Type B pancreatic cell (in vitro differentiated cells): ENCODE measurements around the gene COX19. TPM values are rescaled to one million over a fixed set of nuclear protein-coding genes. Genes with fewer than 3 reads are reported as not detected.

Experiments used
- DNase-seq: peaks from one replicate; pipeline ENCODE4 v3.0.0; 2021; ENCODE audit warnings: mixed read lengths; ENCODE audit not compliant: unreplicated experiment; ENCODE audit errors: extremely low spot score
- H3K27ac Mint-ChIP-seq: 2 replicates; pipeline ENCODE4 v1.8.0; 2021; ENCODE audit warnings: mild to moderate bottlenecking, mixed read lengths
- H3K27me3 Mint-ChIP-seq: 2 replicates; pipeline ENCODE4 v1.8.0; 2021; ENCODE audit warnings: mixed read lengths
- H3K36me3 Mint-ChIP-seq: 2 replicates; pipeline ENCODE4 v1.8.0; 2021; ENCODE audit warnings: mixed read lengths
- H3K4me1 Mint-ChIP-seq: one replicate; pipeline ENCODE4 v1.8.0; 2021; ENCODE audit warnings: mixed read lengths; ENCODE audit not compliant: unreplicated experiment
- H3K4me3 Mint-ChIP-seq: 2 replicates; pipeline ENCODE4 v1.8.0; 2021; ENCODE audit warnings: mild to moderate bottlenecking, mixed read lengths
- H3K9me3 Mint-ChIP-seq: 2 replicates; pipeline ENCODE4 v1.8.0; 2021; ENCODE audit warnings: mixed read lengths
- CTCF ChIP-seq: fragments of 200-600 bp; sonication (generic); conservative IDR thresholded peaks from 2 replicates; pipeline ENCODE4 v1.5.0; 2021; ENCODE audit warnings: antibody characterized with exemption, mild to moderate bottlenecking
- microRNA-seq: library from miRNA; unstranded; fragments of <30 nt; microRNA quantifications from one replicate; pipeline ENCODE4, GENCODE V29; 2020
- total RNA-seq: library from RNA; stranded (reverse); gene quantifications from 2 replicates; pipeline ENCODE4 v1.2.1, GENCODE V29; 2021; ENCODE audit warnings: low replicate concordance

The COX19 gene
- total RNA-seq, 1 donor from 2014 or later = 15.4 TPM

- Mint-ChIP-seq H3K9me3 (no peaks in the 10 kb centered on the region), H3K4me1 (peaks cover 13% of the 10 kb centered on the region), H3K27ac (no peak overlapping the region), H3K4me3 (no peak overlapping the region), H3K36me3 (no peaks in the 10 kb centered on the region), H3K27me3 (no peaks in the 10 kb centered on the region)
- TF ChIP-seq CTCF = no peak
- DNase-seq = no peak
Observed at GRCh38 chr7:918441-919113, 56.8 kb downstream of the COX19 start.

GRCh38 chr7:918118-918425 lies 57.3 kb downstream of the COX19 start:
- no peaks in the 10 kb centered on the region for H3K36me3 Mint-ChIP-seq
- H3K27ac Mint-ChIP-seq = no peak overlapping the region
- no peak for DNase-seq
- H3K9me3 Mint-ChIP-seq = no peaks in the 10 kb centered on the region
- H3K27me3 Mint-ChIP-seq = no peaks in the 10 kb centered on the region
- H3K4me1 Mint-ChIP-seq = peaks cover 13% of the 10 kb centered on the region
- no peak overlapping the region for H3K4me3 Mint-ChIP-seq
- no peak for TF ChIP-seq CTCF

GRCh38 chr7:917255-918117 lies 57.9 kb downstream of the COX19 start:
- no peak for DNase-seq
- Mint-ChIP-seq H3K27me3 (no peaks in the 10 kb centered on the region), H3K36me3 (no peaks in the 10 kb centered on the region), H3K27ac (no peak overlapping the region), H3K9me3 (no peaks in the 10 kb centered on the region), H3K4me3 (no peak overlapping the region), H3K4me1 (peaks cover 13% of the 10 kb centered on the region)
- no peak for TF ChIP-seq CTCF

- no peak for DNase-seq
Observed at GRCh38 chr7:916291-916941, 58.9 kb downstream of the COX19 start.

More at GRCh38 chr7:916291-916941, 58.9 kb downstream of the COX19 start:
- H3K27ac Mint-ChIP-seq = no peak overlapping the region
- no peaks in the 10 kb centered on the region for H3K9me3 Mint-ChIP-seq
- no peaks in the 10 kb centered on the region for H3K36me3 Mint-ChIP-seq
- H3K4me1 Mint-ChIP-seq = peaks cover 13% of the 10 kb centered on the region
- H3K27me3 Mint-ChIP-seq = no peaks in the 10 kb centered on the region
- no peak overlapping the region for H3K4me3 Mint-ChIP-seq
- TF ChIP-seq CTCF = no peak

Small RNA genes within 50 kb of the gene (microRNA-seq; reads per million reads assigned to microRNA genes)
- 1,392 reads per million, percentile 84 among the genes with 10 or more reads in this experiment for gene MIR339

Other genes starting within 250 kb of the COX19 start
- 42.4 and 45.6 TPM in 2 replicates for gene DNAAF5, start 248.8 kb downstream of the COX19 start, total RNA-seq
- gene PRKAR1B, start 248.3 kb downstream of the COX19 start, total RNA-seq = 18.4 and 26.1 TPM in 2 replicates
- 121 and 146 TPM in 2 replicates for gene SUN1, start 143.1 kb downstream of the COX19 start, total RNA-seq
- 46.3 and 50.0 TPM in 2 replicates for gene GET4, start 99.0 kb downstream of the COX19 start, total RNA-seq
- 15.7 and 18.1 TPM in 2 replicates for gene ADAP1, start 20.9 kb downstream of the COX19 start, total RNA-seq
- 13.6 and 15.3 TPM in 2 replicates for gene CYP2W1, start 7.6 kb upstream of the COX19 start, total RNA-seq
- gene GPR146, start 69.0 kb upstream of the COX19 start, total RNA-seq = 1.2 TPM in 2 replicates
- gene GPER1, start 112.6 kb upstream of the COX19 start, total RNA-seq = 2.5 and 5.0 TPM in 2 replicates
- gene ZFAND2A, start 184.6 kb upstream of the COX19 start, total RNA-seq = 16.1 and 19.4 TPM in 2 replicates